NCI-H187 treated with DMSO at 0.1 percent for 48 hours (cell line): Measurements from ENCODE around the gene SLIT1.

Source experiments
- DNase-seq: peaks from one replicate; lab custom pipeline; 2025; lab: John Stamatoyannopoulos, UW

SLIT1 gene

DNA sequence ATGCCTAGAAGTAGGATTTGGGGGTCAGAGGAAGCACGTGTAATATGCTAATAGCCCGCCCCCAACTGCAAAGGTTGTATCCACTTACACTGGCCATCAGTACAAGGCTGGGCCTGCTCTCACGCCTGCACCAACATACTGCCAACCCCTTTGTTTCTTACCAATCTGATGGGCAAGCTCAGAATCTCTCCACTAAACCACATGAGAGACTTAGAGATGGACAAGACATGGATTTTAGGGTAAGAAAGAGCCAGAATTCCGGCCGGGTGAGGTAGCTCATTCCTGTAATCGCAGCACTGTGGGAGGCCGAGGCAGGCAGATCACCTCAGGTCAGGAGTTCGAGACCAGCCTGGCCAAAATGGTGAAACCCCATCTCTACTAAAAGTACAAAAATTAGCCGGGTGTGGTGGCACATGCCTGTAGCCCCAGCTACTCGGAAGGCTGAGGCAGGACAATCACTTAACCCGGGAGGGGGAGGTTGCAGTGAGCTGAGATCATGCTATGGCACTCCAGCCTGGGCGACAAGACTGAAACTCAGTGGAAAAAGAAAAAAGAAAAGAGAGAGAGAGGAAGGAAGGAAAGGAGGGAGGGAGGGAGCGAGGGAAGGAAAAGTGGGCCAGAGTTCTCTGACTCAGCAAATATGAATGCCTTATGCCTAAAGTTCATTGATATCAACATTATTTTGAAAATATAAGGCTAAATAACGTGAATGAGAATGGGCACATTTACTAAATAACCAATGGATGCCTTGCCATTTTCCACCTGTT lies 162.2 kb downstream of the SLIT1 start:
- DNase-seq, result no peak

DNA sequence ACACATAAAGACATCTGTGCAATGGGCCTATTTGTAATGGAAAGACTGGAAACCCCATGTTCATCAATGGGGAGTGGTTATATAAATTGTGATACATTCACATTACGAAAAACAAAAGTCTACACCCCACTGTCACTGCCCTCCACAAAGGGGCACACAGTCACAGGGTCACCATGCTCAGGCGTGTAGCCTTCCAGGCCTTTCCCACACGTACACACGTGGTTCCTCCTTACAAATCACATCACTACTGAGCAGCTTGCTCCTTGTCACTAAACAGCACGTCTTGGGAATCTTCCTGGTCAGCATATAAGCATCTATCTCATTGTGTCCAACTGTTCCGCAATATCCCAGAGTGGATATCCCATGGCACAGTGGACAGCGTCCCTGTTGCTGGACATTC lies 163.1 kb downstream of the SLIT1 start:
- DNase-seq, result no peak

DNA sequence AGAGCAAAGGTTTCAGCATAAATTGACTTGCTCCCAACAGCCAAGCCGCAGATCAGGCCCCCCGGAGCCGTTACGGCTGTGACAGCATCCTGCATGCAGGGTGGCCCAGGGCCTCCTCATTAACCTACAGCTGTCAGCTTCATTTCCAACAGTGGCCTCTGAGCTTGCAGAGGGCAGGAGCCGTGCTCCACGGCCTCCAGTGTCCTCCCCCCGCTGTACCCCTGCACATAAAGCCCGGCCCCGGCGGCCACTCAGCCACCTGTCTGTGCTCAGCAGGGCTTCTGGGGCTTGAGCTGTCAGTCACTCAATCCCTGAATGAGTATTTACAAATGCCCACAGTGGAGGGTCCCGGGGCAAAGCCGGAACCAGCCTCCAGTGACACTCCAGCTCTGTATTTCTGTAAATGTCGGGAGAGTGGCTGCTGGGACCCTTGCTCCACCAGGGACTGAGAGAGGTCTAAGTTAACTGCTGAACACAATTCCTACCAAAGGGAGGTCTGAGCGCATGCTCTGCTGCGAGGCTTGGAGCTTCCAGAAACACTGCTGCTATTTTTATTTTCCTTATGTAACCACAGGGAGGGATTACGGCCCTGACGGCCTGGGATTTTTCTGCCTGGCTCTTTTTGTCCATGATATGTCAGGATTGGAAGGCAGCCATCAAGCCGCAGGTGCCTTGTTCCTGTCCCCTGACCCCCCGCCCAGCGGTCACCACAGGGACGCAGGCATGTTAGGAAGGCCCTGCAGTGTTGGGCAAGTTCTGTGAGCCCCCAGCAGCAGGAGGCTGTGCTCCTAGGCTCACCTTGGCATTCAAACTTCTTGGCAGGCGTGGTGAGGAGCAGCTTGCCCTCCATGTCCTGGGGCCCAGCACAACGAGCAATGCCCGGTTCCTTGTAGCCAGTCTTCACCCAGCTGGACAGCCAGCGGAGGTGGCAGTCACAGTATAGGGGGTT lies 165.0 kb downstream of the SLIT1 start:
- DNase-seq, result no peak

DNA sequence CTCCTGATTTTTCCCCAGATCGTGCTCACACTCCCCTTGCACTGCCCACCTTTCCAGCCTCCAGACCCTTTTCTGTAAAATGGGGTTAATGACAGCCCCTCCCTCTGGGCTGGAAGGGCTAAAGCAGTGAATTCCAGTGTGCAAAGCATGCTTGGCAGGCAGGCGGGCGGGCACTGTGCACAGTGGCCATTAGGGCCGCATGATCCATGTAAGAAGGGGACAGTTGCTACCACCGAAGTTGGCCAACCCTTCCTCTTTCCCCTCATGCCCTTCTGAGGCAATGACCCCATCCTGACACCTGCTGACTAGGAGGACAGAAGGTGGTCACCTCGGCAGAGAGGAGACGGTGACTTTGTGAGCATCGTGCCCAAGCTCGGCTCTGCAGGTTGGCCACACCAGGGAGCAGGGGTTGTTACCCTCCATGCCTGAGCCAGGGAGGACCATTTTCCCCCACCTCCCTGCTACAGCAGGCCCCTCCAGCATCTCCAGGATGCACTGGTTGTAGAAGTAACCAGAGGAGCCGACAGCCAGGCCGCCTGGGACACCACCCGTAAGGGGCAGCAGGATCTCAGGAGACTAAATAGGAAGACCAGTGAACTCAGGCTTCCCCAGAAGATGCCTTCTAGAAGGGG lies 166.4 kb downstream of the SLIT1 start:
- no peak for DNase-seq

DNA sequence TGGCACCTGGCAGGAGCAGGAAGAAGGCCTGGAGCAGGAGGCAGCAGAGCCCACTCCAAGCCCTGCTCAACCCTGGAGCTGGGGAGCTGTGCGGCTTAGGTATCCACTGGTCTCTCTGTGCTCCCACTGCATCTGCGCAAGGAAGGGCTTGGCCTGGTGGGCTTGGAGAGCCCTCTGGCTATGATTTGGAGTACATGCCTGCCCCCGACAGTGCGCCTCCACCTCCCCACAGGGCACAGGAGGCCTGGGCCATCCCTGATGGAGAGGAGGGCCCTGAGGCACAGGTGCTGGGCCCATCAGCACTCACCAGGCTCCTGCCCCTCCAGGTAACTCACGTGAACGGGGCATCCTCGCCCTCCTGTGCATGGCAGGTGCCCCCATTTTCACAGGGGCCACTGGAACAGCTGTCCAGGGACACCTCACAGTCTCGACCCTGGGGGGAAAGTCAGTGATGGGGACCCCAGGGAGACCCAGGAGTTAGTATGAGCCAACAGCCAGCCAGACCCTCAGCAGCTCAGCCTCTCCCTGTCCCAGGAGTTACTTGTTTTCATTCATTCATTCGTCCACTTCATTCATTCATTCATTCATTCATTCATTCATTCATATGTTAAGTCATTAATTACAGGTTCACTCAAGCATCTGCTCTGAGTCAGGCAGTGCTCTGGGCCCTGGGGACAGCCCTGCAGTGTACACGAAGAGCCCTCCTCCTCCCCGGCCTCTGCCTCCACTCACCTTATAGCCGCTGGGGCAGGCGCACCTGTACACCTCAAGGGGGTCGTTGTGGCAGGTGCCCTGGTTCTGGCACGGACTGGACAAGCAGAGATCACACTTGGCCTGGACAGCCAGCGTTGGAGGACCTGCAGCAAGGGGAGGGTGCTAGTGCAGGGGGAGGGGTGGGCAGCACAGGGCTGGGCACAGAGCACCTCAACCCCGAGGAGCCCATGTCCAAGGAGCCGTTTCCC lies 167.2 kb downstream of the SLIT1 start:
- DNase-seq, result no peak

DNA sequence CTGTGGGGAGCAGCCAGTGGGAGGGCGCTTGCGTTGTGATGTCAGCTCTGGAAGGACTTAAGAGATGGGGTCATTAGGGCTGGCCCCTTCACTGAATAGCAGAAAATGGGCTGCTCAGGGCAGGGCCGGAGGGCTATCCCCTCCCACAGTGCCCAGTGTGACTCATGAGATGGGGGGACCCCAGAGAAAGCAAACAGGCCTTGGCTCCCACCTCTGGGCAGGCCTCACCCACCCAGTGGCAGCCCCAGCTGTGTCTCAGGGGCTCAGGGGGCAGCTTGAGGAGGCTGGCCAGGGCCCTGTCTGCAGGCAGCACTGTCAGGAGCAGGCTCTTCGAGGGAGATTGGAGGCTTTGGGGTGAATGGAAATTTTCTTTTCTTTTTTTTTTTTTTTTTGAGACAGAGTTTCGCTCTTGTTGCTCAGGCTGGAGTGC lies 168.3 kb downstream of the SLIT1 start:
- no peak for DNase-seq

DNA sequence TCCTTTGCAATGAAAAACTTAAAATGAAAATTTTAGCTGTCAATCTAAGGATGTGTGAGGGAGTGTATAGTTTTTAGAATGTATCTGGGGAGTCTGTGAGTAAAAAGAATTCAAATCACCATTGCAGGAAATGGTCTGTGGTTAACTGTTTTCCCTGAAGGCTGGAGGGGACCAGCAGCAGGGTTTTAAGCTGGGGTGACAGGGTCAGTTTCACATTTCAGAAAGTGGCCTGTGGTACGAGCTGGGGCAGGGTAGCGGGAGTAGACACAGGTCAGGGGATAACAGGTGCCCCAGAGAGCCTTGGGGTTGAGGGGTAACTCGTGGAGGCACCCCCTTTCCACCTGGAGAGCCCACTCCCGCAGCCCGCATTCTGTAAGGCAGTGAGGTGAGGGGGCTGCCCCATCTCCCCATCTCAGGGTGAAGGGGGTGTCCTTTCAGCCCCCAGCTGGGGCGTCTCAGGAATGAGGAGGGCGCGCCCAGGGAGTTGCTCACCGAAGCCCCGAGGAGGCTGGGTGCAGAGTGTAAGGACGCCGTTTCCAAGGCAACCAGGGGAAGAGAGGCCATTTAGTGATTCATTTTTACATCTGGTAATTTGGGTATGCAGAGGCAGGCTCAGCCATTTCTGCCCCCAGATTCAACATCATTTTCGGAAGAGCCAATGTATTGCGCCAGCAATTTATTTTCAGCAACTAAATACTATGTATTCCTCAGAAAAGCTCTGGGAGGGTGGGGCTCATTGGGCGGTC lies 168.9 kb downstream of the SLIT1 start:
- DNase-seq, result no peak

DNA sequence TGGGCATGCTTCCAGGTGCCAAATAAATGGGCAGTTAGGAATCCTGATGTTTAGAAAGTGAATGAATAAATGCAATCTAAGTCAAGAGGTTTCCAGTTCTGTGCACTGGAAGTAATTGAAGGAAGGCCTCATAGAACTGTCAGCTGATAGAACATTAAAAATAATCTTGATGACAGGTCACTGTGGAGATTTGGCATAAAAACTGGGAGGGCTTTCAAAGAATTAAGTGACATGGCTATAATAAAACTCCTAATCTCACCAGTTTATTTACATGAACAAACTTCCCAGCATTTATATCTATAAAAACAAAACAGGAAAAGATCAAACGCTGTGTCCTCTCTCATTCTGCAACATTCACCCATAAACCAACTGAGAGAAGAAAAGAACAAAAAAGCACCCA lies 170.5 kb downstream of the SLIT1 start:
- no peak for DNase-seq

DNA sequence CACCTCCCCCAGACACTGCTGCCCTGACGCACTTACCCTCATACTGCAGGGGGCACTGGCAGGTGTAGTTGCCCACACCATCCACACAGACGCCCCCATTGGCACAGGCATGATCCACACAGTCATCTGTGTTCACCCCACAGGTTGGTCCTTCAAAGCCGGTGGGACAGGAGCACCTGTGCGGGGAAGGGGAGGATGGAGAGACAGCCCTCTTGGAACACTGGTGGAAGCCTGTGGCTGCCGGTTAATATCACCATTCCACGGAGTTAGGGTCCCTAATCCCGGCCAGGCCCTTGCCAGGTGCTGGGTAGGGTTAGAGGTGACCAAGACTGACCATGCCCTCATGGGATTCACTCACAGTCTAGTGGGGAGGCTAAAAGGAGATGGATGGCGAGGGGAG lies 171.8 kb downstream of the SLIT1 start:
- DNase-seq, result no peak

DNA sequence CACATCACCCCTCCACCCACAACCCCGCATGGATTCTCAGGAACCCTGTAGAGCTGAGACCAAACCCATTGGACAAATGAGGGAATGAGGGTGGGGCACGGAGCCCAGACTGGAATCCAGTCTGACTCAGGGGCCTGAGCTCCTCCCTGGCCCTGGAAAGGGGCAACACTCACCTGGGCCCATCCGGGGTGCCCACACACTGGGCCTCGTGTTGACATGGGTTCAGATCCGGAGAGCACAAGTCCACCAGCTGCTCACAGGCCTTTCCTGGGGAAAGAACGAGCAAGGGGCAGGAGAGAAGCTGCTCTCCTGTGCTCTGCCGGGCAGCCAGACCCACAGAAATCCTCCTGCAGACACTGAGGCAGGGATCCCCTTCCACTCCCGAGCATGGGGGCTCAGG lies 172.2 kb downstream of the SLIT1 start:
- no peak for DNase-seq

DNA sequence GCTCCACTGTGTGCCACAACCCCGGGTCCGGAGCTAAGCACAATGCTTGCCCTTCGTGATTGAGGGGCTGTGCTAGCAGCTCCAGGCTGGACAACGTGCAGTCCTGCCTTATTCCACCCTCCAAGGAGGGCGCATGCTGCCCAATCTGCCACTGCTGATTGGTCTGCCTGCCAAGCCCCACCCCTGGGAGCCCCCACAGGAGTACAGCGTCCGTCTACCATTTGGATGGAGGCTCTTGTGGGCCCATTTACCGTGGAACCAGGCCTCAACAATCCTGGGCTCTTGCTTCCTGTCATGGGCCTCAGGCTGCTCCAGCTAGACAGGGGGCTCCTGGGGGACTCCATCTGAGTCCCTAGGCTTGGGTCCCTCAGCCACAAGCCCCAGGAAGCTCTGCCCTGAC lies 173.3 kb downstream of the SLIT1 start:
- no peak for DNase-seq

DNA sequence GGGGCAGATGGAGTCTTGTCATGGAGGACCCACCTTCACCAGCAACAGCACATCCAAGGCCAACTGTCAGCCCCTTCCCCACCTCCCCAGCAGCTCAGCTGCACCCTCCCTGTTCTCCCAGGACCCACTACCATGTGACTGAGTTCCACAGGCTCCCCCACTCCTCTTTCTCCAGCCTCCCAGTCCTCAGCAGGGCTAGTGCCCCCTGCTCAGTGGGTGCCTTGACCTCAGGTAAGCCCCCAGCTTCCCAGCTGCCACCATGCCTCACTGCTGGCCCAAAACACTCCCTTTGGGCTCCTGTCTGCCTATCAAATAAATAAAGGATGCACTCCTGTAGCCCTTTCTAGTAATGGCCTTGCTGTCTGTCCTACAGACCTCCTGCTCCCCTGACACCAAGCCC lies 174.4 kb downstream of the SLIT1 start:
- no peak for DNase-seq

DNA sequence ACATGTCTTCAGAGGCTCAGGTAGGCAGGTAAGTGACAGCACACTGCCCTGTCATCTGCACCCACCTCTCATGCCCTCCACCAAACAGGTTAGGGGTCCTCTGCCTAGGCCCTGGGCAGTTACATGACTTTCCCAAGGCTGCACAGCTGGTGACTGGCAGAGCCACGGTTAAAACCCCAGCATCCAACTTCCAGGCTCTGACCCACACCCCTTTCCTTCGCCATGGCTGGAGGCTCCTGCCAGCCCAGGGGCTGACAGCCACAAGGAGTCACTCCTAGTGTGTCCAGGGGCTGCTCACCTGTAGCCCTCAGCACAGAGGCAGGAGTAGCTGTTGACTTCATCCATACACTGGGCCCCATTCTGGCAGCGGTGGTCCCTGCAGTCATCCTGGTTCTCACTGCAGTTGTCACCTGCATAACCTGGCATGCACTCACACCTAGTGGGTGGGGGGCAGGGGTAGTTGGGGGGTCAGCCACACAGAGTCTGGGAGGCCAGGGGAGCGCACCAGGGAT lies 175.0 kb downstream of the SLIT1 start:
- no peak for DNase-seq

DNA sequence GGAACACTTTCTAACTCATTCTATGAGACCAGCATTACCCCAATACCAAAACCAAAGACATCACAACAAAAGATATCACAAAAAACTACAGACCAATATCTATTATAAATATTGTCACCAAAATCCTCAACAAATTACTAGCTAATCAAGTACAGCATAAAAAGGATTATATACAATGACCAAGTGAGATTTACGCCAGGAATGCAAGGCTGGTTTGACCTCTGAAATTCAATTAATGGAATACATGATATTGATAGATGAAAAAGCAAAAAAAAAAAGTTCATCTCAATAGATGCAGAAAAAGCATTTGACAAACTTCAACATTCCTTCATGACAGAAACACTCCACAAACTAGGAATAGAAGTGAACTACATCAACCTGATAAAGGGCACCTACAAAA lies 178.3 kb downstream of the SLIT1 start:
- DNase-seq, result no peak

DNA sequence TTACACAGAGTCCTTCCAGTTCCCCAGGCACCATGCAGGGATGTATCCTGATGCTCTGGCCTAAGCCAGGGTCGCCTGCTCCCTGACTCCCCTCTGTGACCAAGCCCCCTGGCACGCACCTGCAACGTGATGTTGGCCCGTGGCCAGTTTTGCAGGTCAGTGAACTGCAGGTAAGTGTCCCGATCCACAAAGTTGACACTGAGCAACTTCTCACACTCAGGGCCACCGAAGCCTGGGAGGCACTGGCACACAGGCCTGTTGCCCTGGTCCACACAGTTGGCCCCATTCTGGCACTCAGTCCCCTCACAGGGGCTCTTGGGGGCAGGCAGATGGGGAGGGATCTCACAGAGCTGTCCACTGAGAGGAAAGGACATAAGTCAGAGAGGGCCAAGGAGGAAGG lies 179.4 kb downstream of the SLIT1 start:
- no peak for DNase-seq

DNA sequence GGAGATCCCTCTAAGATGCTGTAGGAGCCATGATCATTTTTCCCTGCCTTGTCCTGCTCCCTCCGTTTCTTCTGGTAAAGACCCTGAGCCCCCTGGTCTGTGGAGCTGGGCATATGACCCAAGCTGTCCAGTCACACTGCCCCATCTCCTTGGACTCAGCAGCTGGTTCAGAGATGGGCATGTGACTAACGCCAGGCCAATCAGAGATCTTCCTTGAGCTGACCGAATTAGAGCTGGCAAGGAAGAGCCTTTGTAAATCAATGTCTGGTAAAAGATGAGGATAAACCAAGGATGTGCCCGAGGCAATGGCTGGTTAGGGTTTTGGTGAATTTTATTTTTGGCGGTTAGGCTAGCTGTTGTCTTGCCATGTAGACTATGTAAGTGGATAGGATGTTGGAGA lies 180.4 kb downstream of the SLIT1 start:
- no peak for DNase-seq

DNA sequence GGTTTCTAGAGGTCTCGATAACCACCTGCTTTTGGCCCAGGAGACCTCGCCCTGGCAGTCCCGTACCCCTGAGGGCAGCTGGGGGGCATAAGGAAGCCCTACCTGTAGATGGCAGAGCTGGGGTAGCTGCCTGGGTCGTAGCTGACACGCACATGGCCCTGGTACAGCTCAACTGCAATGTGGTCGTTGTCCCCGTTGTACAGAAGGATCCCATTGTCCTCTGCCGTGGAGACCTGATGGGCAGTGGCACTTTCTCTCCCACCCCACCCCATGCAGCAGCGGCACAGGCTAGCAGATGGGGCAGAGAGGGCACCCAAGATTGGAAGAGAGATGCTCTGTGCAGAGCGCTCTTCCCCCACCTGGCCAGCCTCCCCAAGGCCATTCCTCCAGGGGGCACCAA lies 181.2 kb downstream of the SLIT1 start:
- no peak for DNase-seq

DNA sequence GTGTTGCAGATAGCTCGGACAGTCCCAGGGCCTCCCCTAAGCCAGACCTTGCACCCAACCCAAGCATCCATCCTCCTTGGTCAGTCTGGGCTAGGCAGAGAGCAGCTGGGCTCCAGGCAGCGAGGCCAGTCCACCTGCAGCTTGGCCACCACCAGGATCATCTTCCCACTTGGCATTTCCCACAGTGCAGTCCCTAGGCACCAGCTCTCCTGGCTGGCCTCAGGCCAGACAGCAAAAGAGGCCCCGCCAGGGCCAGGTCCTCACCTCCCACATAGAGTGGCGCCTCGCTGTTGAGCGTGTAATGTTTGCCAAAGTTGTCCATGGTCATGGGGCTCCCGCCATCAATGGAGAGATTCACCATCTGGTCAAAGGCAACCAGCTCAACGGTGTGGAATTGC lies 182.0 kb downstream of the SLIT1 start:
- no peak for DNase-seq

DNA sequence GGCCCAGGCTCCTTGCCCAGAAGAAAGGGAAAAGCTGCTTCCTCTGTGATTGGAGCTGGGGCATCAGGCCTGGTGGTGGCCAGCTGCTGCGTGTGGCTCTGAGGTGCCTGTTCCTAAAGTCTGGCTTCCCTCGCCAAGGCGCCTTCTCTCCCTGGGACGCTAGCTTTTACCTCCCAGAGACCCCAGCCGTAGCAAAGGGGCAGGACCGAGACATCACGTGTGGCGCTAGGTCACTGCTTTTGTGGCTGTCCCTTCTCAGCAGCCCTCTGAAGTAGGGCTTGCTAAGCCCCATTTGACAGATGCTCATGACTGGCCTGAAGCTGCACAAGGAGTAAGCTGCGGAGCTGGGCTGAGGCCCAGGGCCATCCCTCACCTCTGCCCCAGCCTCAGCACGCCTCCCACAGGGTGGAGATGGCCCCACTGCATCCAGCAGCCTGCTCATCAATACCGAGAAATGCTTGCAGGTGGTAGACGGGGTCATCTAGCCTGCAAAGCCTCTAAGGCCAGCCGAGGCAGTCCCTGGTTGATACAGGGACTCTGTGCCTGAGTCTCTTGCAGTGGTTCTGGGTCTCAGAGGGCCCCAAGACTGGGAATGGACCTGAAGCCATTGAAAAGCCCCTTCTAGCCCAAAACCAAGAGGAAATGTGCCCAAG lies 182.5 kb downstream of the SLIT1 start:
- DNase-seq, result no peak

DNA sequence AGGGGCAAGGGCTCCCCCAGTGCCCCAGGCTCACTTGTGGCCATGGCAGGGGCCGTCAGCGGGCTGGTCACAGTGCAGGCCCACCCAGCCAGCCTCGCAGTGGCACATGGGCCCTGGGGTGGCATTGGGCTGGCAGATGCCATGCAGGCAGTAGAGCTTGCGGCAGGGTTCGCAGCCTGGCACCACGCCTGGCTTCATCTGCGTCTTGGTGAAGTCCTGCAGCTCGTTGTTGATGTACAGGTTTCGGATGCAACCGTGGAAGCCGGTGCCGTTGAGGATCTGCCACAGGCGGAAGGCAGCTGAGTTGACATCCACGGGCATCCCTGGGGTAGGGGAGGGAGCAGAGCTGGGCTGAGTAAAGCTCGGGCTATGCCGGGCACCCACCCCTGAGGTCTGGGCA lies 183.1 kb downstream of the SLIT1 start:
- no peak for DNase-seq
